NOMO-1 treated with DMSO at 0.1 percent for 48 hours (cell line): ENCODE data around the gene MARK2.

Experiments
- DNase-seq: peaks from one replicate; lab custom pipeline; 2025; ENCODE audit not compliant: unreplicated experiment; lab: John Stamatoyannopoulos, UW

Gene MARK2

GRCh38 chr11:63879598-63880402 is 40.9 kb downstream of the MARK2 start:
- no peak for DNase-seq

GRCh38 chr11:63880403-63880790 is 41.5 kb downstream of the MARK2 start:
- DNase-seq, result no peak

GRCh38 chr11:63882555-63883242 is 43.8 kb downstream of the MARK2 start:
- DNase-seq, result peak; percentile 17

- no peak for DNase-seq
Measured at GRCh38 chr11:63883791-63884190, 44.9 kb downstream of the MARK2 start.

GRCh38 chr11:63884196-63884932 is 45.5 kb downstream of the MARK2 start:
- DNase-seq, result no peak

- no peak for DNase-seq
Measured at GRCh38 chr11:63887386-63887999, 48.6 kb downstream of the MARK2 start.

GRCh38 chr11:63888170-63889086 is 49.5 kb downstream of the MARK2 start:
- peak; percentile 77 for DNase-seq

- DNase-seq, result no peak
Measured at GRCh38 chr11:63889344-63889743, 50.4 kb downstream of the MARK2 start.

- DNase-seq, result no peak
Measured at GRCh38 chr11:63890368-63890767, 51.5 kb downstream of the MARK2 start.

GRCh38 chr11:63892228-63892627 is 53.3 kb downstream of the MARK2 start:
- DNase-seq, result no peak

GRCh38 chr11:63893355-63893754 is 54.4 kb downstream of the MARK2 start:
- DNase-seq, result no peak

- no peak for DNase-seq
Measured at GRCh38 chr11:63896071-63896470, 57.2 kb downstream of the MARK2 start.

- DNase-seq, result no peak
Measured at GRCh38 chr11:63897459-63898146, 58.7 kb downstream of the MARK2 start.

GRCh38 chr11:63901660-63902059 is 62.8 kb downstream of the MARK2 start:
- no peak for DNase-seq

- no peak for DNase-seq
Measured at GRCh38 chr11:63903884-63904283, 65.0 kb downstream of the MARK2 start.

- DNase-seq, result no peak
Measured at GRCh38 chr11:63904743-63905142, 65.8 kb downstream of the MARK2 start.

- no peak for DNase-seq
Measured at GRCh38 chr11:63905179-63905578, 66.3 kb downstream of the MARK2 start.

GRCh38 chr11:63906087-63906486 is 67.2 kb downstream of the MARK2 start:
- DNase-seq, result no peak

GRCh38 chr11:63906585-63906984 is 67.7 kb downstream of the MARK2 start:
- DNase-seq, result no peak

GRCh38 chr11:63907063-63907462 is 68.2 kb downstream of the MARK2 start:
- DNase-seq, result no peak
